GM12878 (cell line): Measurements from ENCODE around the gene FGF1. TPM values are rescaled to one million over a fixed set of nuclear protein-coding genes. Genes with fewer than 3 reads are reported as not detected.

Experiments used
- ATAC-seq: fragments of 200-7000 bp; cut with Tn5 transposase; 3 replicates; pipeline ENCODE4 v1.9.1; 2020; ENCODE audit warnings: mild to moderate bottlenecking, moderate library complexity
- BruUV-seq: library from RNA; stranded (reverse); fragments of 400-500 nt; replicated peaks from 2 replicates; lab custom pipeline; 2021; lab: Mats Ljungman, UMichigan
- CTCF ChIA-PET: fragments of 300-600 bp; sonication (Branson Sonifier 250); formaldehyde crosslinking; extraction: SDS; loops from one replicate; lab custom pipeline; 2021; ENCODE audit warnings: inconsistent platforms; lab: Yijun Ruan, JAX
- POLR2A ChIA-PET: fragments of 350-600 bp; formaldehyde crosslinking; extraction: SDS; loops from one replicate; lab custom pipeline; 2021; ENCODE audit warnings: inconsistent platforms; lab: Charles Lee
- RAD21 ChIA-PET: fragments of 300-600 bp; sonication (Branson Sonifier 250); formaldehyde crosslinking; loops from one replicate; lab custom pipeline; 2023; ENCODE audit warnings: antibody characterized with exemption; ENCODE audit not compliant: unreplicated experiment; lab: Charles Lee
- SMC1A ChIA-PET: fragments of 300-600 bp; sonication (Branson Sonifier 250); formaldehyde crosslinking; loops from one replicate; lab custom pipeline; 2023; ENCODE audit not compliant: unreplicated experiment, uncharacterized antibody; lab: Charles Lee
- DNase-seq: peaks from one replicate; pipeline ENCODE4 v3.0.0-alpha.2; 2011; ENCODE audit warnings: low read depth, low spot score
- FAIRE-seq: peaks from 3 replicates; lab custom pipeline; 2011; peaks lifted over from hg19 to GRCh38; lab: Jason Lieb, UNC
- H2AFZ ChIP-seq: 2 replicates; pipeline ENCODE4 v1.6.0; 2011; ENCODE audit warnings: low read depth, low read length, control low read depth; ENCODE audit not compliant: control insufficient read depth
- H3K27ac ChIP-seq: 2 replicates; pipeline ENCODE4 v1.5.1; 2011; ENCODE audit warnings: control low read depth; ENCODE audit not compliant: control insufficient read depth, insufficient read depth
- H3K27me3 ChIP-seq, 2 experiments: replicated peaks in 1 of 2; 2 replicates each; pipeline versions ENCODE4 v1.6.0 to v1.6.1; 2011; ENCODE audit warnings: low read length in 1 of 2; ENCODE audit not compliant: control insufficient read depth in 2 of 2, insufficient read depth in 2 of 2
- H3K36me3 ChIP-seq, 2 experiments: 2 replicates each; pipeline ENCODE4 v1.5.1; 2011; ENCODE audit warnings: low read length in 1 of 2; ENCODE audit not compliant: control insufficient read depth in 2 of 2, insufficient read depth in 2 of 2
- H3K4me1 ChIP-seq: 2 replicates; pipeline ENCODE4 v1.6.1; 2011; ENCODE audit warnings: mild to moderate bottlenecking, low read length, moderate library complexity, mixed read lengths; ENCODE audit not compliant: control insufficient read depth, insufficient read depth
- H3K4me2 ChIP-seq: 2 replicates; pipeline ENCODE4 v1.6.0; 2011; ENCODE audit warnings: control low read depth; ENCODE audit not compliant: control insufficient read depth, insufficient read depth
- H3K4me3 ChIP-seq: fragments of 200-600 bp; sonication (generic); 2 replicates; pipeline ENCODE4 v1.5.1; 2016
- H3K79me2 ChIP-seq: 2 replicates; pipeline ENCODE4 v1.6.0; 2011; ENCODE audit warnings: low read length; ENCODE audit not compliant: control insufficient read depth, insufficient read depth
- H3K9ac ChIP-seq: 2 replicates; pipeline ENCODE4 v1.8.0; 2011; ENCODE audit warnings: low read length, control low read depth, mixed read lengths; ENCODE audit not compliant: control insufficient read depth, insufficient read depth
- H3K9me3 ChIP-seq: replicated peaks from 3 replicates; pipeline ENCODE4 v1.5.1; 2011; ENCODE audit warnings: mild to moderate bottlenecking, low read length; ENCODE audit not compliant: control insufficient read depth, insufficient read depth
- H4K20me1 ChIP-seq: 2 replicates; pipeline ENCODE4 v1.6.0; 2011; ENCODE audit not compliant: control insufficient read depth, insufficient read depth
- CREM ChIP-seq: IDR thresholded peaks from 2 replicates; pipeline ENCODE4 v1.6.1; 2014; ENCODE audit warnings: antibody characterized with exemption, low read depth
- FOXM1 ChIP-seq: IDR thresholded peaks from 2 replicates; pipeline ENCODE4 v1.6.1; 2012; ENCODE audit warnings: low read depth, mild to moderate bottlenecking, inconsistent platforms, low read length, moderate library complexity
- NFIC ChIP-seq: IDR thresholded peaks from 2 replicates; pipeline ENCODE4 v1.6.1; 2012; ENCODE audit warnings: low read depth, mild to moderate bottlenecking, inconsistent platforms, low read length, moderate library complexity
- PAX5 ChIP-seq: IDR thresholded peaks from 2 replicates; pipeline ENCODE4 v1.6.1; 2011; ENCODE audit warnings: low read depth, low read length, borderline replicate concordance
- PAX8 ChIP-seq: fragments of 450-650 bp; IDR thresholded peaks from 2 replicates; pipeline ENCODE4 v1.6.1; 2017; ENCODE audit warnings: mild to moderate bottlenecking, moderate library complexity
- TCF12 ChIP-seq: IDR thresholded peaks from 2 replicates; pipeline ENCODE4 v1.6.1; 2011; ENCODE audit warnings: low read depth, mild to moderate bottlenecking, low read length
- WGBS: methylation state at CpG from one replicate; pipeline ENCODE4 v1.1.6; 2016; ENCODE audit warnings: low lambda C conversion rate; ENCODE audit not compliant: insufficient replicate concordance, insufficient coverage; ENCODE audit errors: missing lambda C conversion rate; 5-methylcytosine and 5-hydroxymethylcytosine counted together
- in situ Hi-C: fragments of 300-500 bp; cut with MboI; formaldehyde crosslinking; loops from 9 replicates; pipeline ENCODE4 v1.14.3; 2018; ENCODE audit warnings: mixed read lengths
- intact Hi-C: fragments of 100-400 bp; cut with micrococcal nuclease; formaldehyde crosslinking; loops from one replicate; pipeline ENCODE4 v1.14.2; 2022; ENCODE audit not compliant: unreplicated experiment
- polyA plus RNA-seq, 11 experiments: library from polyadenylated mRNA; depleted of rRNA in 4 of 11; unstranded in 6 of 11; stranded (reverse) in 5 of 11; fragments of >200 nt; fragmentation: Nextera tagmentation in 4 of 11; fragmentation: Illumina TruSeq in 1 of 11; extraction: Ambion mirVana in 4 of 11; extraction: Trizol in 1 of 11; gene quantifications; 1 replicate in 1 of 11; 2 replicates in 10 of 11; pipeline versions ENCODE4 v1.2.1 to v1.2.3, GENCODE V29; 2011 to 2016; ENCODE audit warnings: inconsistent platforms in 2 of 11, missing spikeins in 2 of 11, low read depth in 1 of 11
- total RNA-seq, 4 experiments: library from RNA; depleted of rRNA in 3 of 4; stranded (reverse); fragments of >200 nt in 3 of 4; fragmentation: Illumina TruSeq in 1 of 4; extraction: Trizol in 1 of 4; gene quantifications; 2 replicates each; pipeline versions ENCODE4 v1.2.1 to v1.2.3, GENCODE V29; 2013 to 2021
- TF ChIP-seq, protein P1 (sequence below): fragments of 450-650 bp; IDR thresholded peaks from 2 replicates; pipeline ENCODE4 v1.6.1; 2018; ENCODE audit warnings: borderline replicate concordance, mild to moderate bottlenecking; ENCODE audit not compliant: partially characterized antibody

FGF1 gene
- total and polyA plus RNA-seq, 10 of the 15 experiments (the other 5 are each of a cell fraction or from before 2014, with no cell fraction given) = not detected

- no peaks in the 10 kb centered on the region for H3K9me3 ChIP-seq
- intact Hi-C loops = no loop called here
- ChIA-PET RAD21 (no interaction called here), CTCF (interaction anchor here (2.0 kb wide), 1 partner anchor 13 kb away, joined by 7 read pairs; no protein-coding TSS in a partner anchor), POLR2A (no interaction called here), SMC1A (no interaction called here)
- no peak overlapping the region for H2AFZ ChIP-seq
- in situ Hi-C loops = no loop called here
- no peak overlapping the region for H3K4me2 ChIP-seq
- no peak overlapping the region for H3K4me3 ChIP-seq
- H3K4me1 ChIP-seq = no peaks in the 10 kb centered on the region
- no peak for ATAC-seq
- no peak overlapping the region for H3K27ac ChIP-seq
- TF ChIP-seq PAX5 (no peak), CREM (no peak), PAX8 (no peak), FOXM1 (no peak), TCF12 (no peak), NFIC (no peak)
- TF ChIP-seq, protein P1, sequence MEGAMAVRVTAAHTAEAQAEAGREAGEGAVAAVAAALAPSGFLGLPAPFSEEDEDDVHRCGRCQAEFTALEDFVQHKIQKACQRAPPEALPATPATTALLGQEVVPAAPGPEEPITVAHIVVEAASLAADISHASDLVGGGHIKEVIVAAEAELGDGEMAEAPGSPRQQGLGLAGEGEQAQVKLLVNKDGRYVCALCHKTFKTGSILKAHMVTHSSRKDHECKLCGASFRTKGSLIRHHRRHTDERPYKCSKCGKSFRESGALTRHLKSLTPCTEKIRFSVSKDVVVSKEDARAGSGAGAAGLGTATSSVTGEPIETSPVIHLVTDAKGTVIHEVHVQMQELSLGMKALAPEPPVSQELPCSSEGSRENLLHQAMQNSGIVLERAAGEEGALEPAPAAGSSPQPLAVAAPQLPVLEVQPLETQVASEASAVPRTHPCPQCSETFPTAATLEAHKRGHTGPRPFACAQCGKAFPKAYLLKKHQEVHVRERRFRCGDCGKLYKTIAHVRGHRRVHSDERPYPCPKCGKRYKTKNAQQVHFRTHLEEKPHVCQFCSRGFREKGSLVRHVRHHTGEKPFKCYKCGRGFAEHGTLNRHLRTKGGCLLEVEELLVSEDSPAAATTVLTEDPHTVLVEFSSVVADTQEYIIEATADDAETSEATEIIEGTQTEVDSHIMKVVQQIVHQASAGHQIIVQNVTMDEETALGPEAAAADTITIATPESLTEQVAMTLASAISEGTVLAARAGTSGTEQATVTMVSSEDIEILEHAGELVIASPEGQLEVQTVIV = no peak
- no peak for DNase-seq
- H3K36me3 ChIP-seq = no peaks in the 10 kb centered on the region
- H3K79me2 ChIP-seq = no peaks in the 10 kb centered on the region
- WGBS = 33% methylated on average over 3 of the region's 3 CpGs
- H3K27me3 ChIP-seq = peaks cover 8% of the 10 kb centered on the region in 2 experiments; a peak in 3 of 4 replicates
- no TSS peak for BruUV-seq
- no peak overlapping the region for H3K9ac ChIP-seq
- no peaks in the 10 kb centered on the region for H4K20me1 ChIP-seq
- FAIRE-seq = no peak
These were observed 43.5 kb downstream of the FGF1 start for GRCh38 chr5:142642427-142642826.
